ENCODE measurements around the gene EIF5A. TPM values are rescaled to one million over a fixed set of nuclear protein-coding genes. Genes with fewer than 3 reads are reported as not detected.

The EIF5A gene
- polyA plus RNA-seq, 3 donors: 465 to 511 (median 485) TPM

DNA sequence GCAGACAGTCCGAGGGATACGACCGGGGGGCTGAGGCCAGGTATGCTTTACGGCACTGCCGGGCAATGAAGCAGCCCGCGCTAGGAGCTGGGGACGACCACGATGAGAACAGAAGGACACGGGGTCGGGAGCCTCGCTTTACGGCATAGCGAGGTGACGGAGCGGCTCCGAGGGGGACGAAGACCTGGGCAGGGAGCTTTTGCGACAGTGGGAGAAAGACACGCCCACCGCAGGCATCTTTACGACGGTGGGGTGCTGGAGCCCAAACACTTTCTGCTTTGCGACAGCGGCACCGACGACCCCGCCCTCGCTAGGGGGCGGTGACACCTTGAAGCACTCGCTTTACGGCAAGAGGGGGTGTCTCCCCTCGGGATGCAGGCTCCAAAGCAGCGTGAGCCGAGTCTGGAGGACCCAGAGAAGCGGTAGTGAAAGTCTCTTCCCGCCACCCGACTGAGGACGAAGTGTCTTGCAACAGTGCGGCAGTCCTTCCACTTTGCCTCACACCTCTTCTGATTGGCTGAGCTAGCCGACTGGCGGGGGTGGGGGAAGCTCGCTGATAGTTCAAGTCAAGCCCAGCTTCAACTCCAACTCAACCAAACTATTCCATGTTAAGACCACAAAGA, 22.1 kb downstream of the EIF5A start:
- peak overlapping the region; percentile 91 to 98 for H3K4me3 Mint-ChIP-seq
- Histone ChIP-seq H3K9me3 (replicated peaks in 1 of 2; ENCODE audit: control insufficient read depth in 1 of 2, insufficient read depth in 1 of 2, low read length in 2 of 2) (no peaks in the 10 kb centered on the region), H3K4me2 (replicated peaks; ENCODE audit: extremely low read depth, low read length, poor library complexity, severe bottlenecking) (peak overlapping the region; percentile 99), H2AFZ (ENCODE audit: insufficient read depth, low read depth, low read length, poor library complexity, severe bottlenecking) (peak overlapping the region; percentile 91), H3K4me3 (replicated peaks in 1 of 3; ENCODE audit: low read depth in 2 of 3, low read length in 3 of 3) (peak overlapping the region; percentile 80 to 91 (median 81)), H3K36me3 (replicated peaks in 1 of 2; ENCODE audit: control insufficient read depth in 1 of 2, insufficient read depth in 2 of 2, low read length in 2 of 2) (peaks cover 16 to 25% of the 10 kb centered on the region in 2 donors), H3K9ac (ENCODE audit: insufficient read depth, low read length, poor library complexity, severe bottlenecking) (peak overlapping the region; percentile 66), H3K27me3 (ENCODE audit: control insufficient read depth in 2 of 2, insufficient read depth in 2 of 2, low read length in 2 of 2) (no peaks in the 10 kb centered on the region), H3K4me1 (ENCODE audit: control insufficient read depth in 1 of 2, insufficient read depth in 2 of 2, low read length in 2 of 2) (peaks cover 34 to 39% of the 10 kb centered on the region in 2 donors), H4K20me1 (ENCODE audit: insufficient read depth, low read length) (peaks cover under 1% of the 10 kb centered on the region), H3K79me2 (ENCODE audit: insufficient read depth, low read length) (peaks cover 18% of the 10 kb centered on the region), H3K27ac (ENCODE audit: low read depth in 1 of 2, low read length in 2 of 2) (peak overlapping the region; percentile 92)
- peaks cover 0 to 6% (median 0%) of the 10 kb centered on the region in 3 donors for H3K27me3 Mint-ChIP-seq (ENCODE audit: low read depth in 3 of 3)
- intact Hi-C loops (cut with micrococcal nuclease): loop anchor here in 1 of 2 donors (2.0 to 10.0 kb wide), 3 partner anchors 21 to 245 kb away; partner anchors contain the start of gene CD68
- DNase-seq: peak; percentile 92 to 100 (median 99)
- TF ChIP-seq, protein P1, sequence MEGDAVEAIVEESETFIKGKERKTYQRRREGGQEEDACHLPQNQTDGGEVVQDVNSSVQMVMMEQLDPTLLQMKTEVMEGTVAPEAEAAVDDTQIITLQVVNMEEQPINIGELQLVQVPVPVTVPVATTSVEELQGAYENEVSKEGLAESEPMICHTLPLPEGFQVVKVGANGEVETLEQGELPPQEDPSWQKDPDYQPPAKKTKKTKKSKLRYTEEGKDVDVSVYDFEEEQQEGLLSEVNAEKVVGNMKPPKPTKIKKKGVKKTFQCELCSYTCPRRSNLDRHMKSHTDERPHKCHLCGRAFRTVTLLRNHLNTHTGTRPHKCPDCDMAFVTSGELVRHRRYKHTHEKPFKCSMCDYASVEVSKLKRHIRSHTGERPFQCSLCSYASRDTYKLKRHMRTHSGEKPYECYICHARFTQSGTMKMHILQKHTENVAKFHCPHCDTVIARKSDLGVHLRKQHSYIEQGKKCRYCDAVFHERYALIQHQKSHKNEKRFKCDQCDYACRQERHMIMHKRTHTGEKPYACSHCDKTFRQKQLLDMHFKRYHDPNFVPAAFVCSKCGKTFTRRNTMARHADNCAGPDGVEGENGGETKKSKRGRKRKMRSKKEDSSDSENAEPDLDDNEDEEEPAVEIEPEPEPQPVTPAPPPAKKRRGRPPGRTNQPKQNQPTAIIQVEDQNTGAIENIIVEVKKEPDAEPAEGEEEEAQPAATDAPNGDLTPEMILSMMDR (IDR thresholded peaks at IDR 0.05): no peak
- peaks cover 36% of the 10 kb centered on the region for H3K4me1 Mint-ChIP-seq
- under 1% methylated on average over 37 of the region's 43 CpGs for WGBS (ENCODE audit: insufficient coverage)
- H3K36me3 Mint-ChIP-seq: peaks cover 16 to 26% of the 10 kb centered on the region in 2 donors
- H3K9me3 Mint-ChIP-seq: no peaks in the 10 kb centered on the region
- H3K27ac Mint-ChIP-seq: peak overlapping the region; percentile 96 to 100 (median 98)

DNA sequence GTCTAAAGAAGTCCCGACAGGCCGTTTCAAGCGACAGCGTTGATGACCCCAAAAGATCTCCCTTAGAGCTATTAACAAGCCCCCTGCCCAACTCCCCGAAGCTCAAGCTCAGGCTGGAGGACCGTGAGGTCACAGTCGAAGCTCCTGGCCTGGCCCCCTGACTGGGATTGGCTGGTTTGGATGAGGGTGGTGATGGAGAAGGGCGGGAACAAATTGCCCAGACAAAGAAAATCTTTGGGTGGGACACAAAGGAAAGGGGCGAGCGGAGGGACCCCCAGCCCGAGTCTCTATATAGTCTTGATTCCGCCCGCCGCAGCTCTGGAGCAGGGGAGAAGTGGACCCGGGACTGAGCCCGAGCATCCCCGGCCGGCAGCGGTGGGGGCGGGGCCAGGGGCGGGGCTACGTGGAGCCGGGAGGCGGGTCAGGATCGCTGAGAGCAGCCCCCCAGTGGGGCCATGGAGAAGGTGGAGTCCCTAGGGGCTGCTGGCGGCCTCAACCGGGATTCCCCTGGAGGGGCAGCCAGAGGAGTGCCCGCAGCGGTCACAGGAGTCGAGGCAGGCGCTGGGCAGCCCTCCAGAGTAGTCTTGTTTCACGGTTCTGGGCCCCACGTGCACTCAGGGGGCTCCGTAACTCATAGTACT, 22.7 kb downstream of the EIF5A start:
- peaks cover 0 to 6% (median 0%) of the 10 kb centered on the region in 3 donors for H3K27me3 Mint-ChIP-seq (ENCODE audit: low read depth in 3 of 3)
- Histone ChIP-seq H3K27ac (ENCODE audit: low read depth in 1 of 2, low read length in 2 of 2) (peak overlapping the region; percentile 92), H3K4me3 (replicated peaks in 1 of 3; ENCODE audit: low read depth in 2 of 3, low read length in 3 of 3) (peak overlapping the region; percentile 80 to 91 (median 81)), H3K4me2 (replicated peaks; ENCODE audit: extremely low read depth, low read length, poor library complexity, severe bottlenecking) (peak overlapping the region; percentile 99), H3K9me3 (replicated peaks in 1 of 2; ENCODE audit: control insufficient read depth in 1 of 2, insufficient read depth in 1 of 2, low read length in 2 of 2) (no peaks in the 10 kb centered on the region), H3K27me3 (ENCODE audit: control insufficient read depth in 2 of 2, insufficient read depth in 2 of 2, low read length in 2 of 2) (no peaks in the 10 kb centered on the region), H3K4me1 (ENCODE audit: control insufficient read depth in 1 of 2, insufficient read depth in 2 of 2, low read length in 2 of 2) (peaks cover 34 to 39% of the 10 kb centered on the region in 2 donors), H3K79me2 (ENCODE audit: insufficient read depth, low read length) (peaks cover 18% of the 10 kb centered on the region), H2AFZ (ENCODE audit: insufficient read depth, low read depth, low read length, poor library complexity, severe bottlenecking) (peak overlapping the region; percentile 91), H4K20me1 (ENCODE audit: insufficient read depth, low read length) (no peaks in the 10 kb centered on the region), H3K9ac (ENCODE audit: insufficient read depth, low read length, poor library complexity, severe bottlenecking) (peak overlapping the region; percentile 66), H3K36me3 (replicated peaks in 1 of 2; ENCODE audit: control insufficient read depth in 1 of 2, insufficient read depth in 2 of 2, low read length in 2 of 2) (peaks cover 11 to 20% of the 10 kb centered on the region in 2 donors)
- peak overlapping the region; percentile 96 to 100 (median 98) for H3K27ac Mint-ChIP-seq
- DNase-seq: peak; percentile 56 to 72 (median 66)
- H3K36me3 Mint-ChIP-seq: peaks cover 13 to 21% of the 10 kb centered on the region in 2 donors
- 1% methylated on average over 31 of the region's 34 CpGs for WGBS (ENCODE audit: insufficient coverage)
- H3K9me3 Mint-ChIP-seq: no peaks in the 10 kb centered on the region
- peak overlapping the region; percentile 91 to 98 for H3K4me3 Mint-ChIP-seq
- TF ChIP-seq, protein P1 (IDR thresholded peaks at IDR 0.05): no peak
- intact Hi-C loops (cut with micrococcal nuclease): loop anchor here in 1 of 2 donors (2.0 to 10.0 kb wide), 3 partner anchors 21 to 245 kb away; partner anchors contain the start of gene CD68
- peaks cover 36% of the 10 kb centered on the region for H3K4me1 Mint-ChIP-seq

Measured in CD14-positive monocyte (primary cell).